IMR-90 (cell line): Measurements from ENCODE around the gene PRSS38. TPM values are rescaled to one million over a fixed set of nuclear protein-coding genes. Genes with fewer than 3 reads are reported as not detected.

Experiments used
- ATAC-seq: fragments of 200-7000 bp; cut with Tn5 transposase; 2 replicates; pipeline ENCODE4 v1.9.1; 2020; ENCODE audit warnings: low read depth, mild to moderate bottlenecking, moderate library complexity
- BruUV-seq: library from RNA; stranded (reverse); fragments of 400-500 nt; replicated peaks from 2 replicates; lab custom pipeline; 2021; lab: Mats Ljungman, UMichigan
- CTCF ChIA-PET: fragments of 300-600 bp; formaldehyde crosslinking; extraction: SDS; loops from one replicate; lab custom pipeline; 2021; ENCODE audit warnings: antibody characterized with exemption; lab: Yijun Ruan, JAX
- POLR2A ChIA-PET: fragments of 300-600 bp; sonication (Branson Sonifier 250); formaldehyde crosslinking; loops from one replicate; lab custom pipeline; 2022; ENCODE audit warnings: antibody characterized with exemption; ENCODE audit not compliant: unreplicated experiment; lab: Charles Lee
- DNase-seq: peaks from one replicate; pipeline ENCODE4 v3.0.0; 2013
- H2AFZ ChIP-seq: replicated peaks from 2 replicates; pipeline ENCODE3; 2013; ENCODE audit warnings: low read length, mild to moderate bottlenecking; ENCODE audit not compliant: poor library complexity
- H2AK5ac ChIP-seq: 2 replicates; pipeline ENCODE4 v1.6.1; 2013; ENCODE audit warnings: low read depth, low read length, inconsistent platforms
- H2AK9ac ChIP-seq: replicated peaks from 2 replicates; pipeline ENCODE3; 2013; ENCODE audit warnings: mild to moderate bottlenecking, low read depth, low read length, moderate library complexity; ENCODE audit not compliant: poor library complexity
- H2BK120ac ChIP-seq: 2 replicates; pipeline ENCODE4 v1.6.1; 2013; ENCODE audit warnings: low read depth, low read length, inconsistent platforms
- H2BK15ac ChIP-seq: 3 replicates; pipeline ENCODE4 v1.6.1; 2013; ENCODE audit warnings: low read depth, low read length, inconsistent platforms
- H2BK20ac ChIP-seq: 2 replicates; pipeline ENCODE4 v1.6.1; 2013; ENCODE audit warnings: low read depth, mild to moderate bottlenecking, inconsistent platforms, low read length, moderate library complexity
- H2BK5ac ChIP-seq: 2 replicates; pipeline ENCODE4 v1.6.1; 2013; ENCODE audit warnings: mild to moderate bottlenecking, low read depth, low read length, inconsistent platforms; ENCODE audit not compliant: poor library complexity, severe bottlenecking
- H3K14ac ChIP-seq: replicated peaks from 2 replicates; pipeline ENCODE4 v1.6.1; 2013; ENCODE audit warnings: low read depth, low read length, inconsistent platforms
- H3K18ac ChIP-seq: 2 replicates; pipeline ENCODE4 v1.6.1; 2013; ENCODE audit warnings: low read depth, low read length, control low read depth
- H3K23ac ChIP-seq: 2 replicates; pipeline ENCODE4 v1.6.1; 2013; ENCODE audit warnings: low read depth, low read length, inconsistent platforms
- H3K27ac ChIP-seq: 2 replicates; pipeline ENCODE4 v1.5.1; 2013; ENCODE audit warnings: mild to moderate bottlenecking, control low read depth, low read length; ENCODE audit not compliant: insufficient read depth
- H3K27me3 ChIP-seq: 2 replicates; pipeline ENCODE4 v1.6.1; 2013; ENCODE audit warnings: low read length; ENCODE audit not compliant: control insufficient read depth, insufficient read depth
- H3K36me3 ChIP-seq: 2 replicates; pipeline ENCODE4 v1.6.1; 2013; ENCODE audit warnings: low read length, mixed read lengths; ENCODE audit not compliant: control insufficient read depth, insufficient read depth
- H3K4ac ChIP-seq: 2 replicates; pipeline ENCODE4 v1.6.1; 2013; ENCODE audit warnings: low read depth, low read length, inconsistent platforms
- H3K4me1 ChIP-seq: 2 replicates; pipeline ENCODE4 v1.6.1; 2013; ENCODE audit warnings: low read length, mixed read lengths; ENCODE audit not compliant: control insufficient read depth, insufficient read depth
- H3K4me2 ChIP-seq: 2 replicates; pipeline ENCODE4 v1.6.1; 2013; ENCODE audit warnings: low read depth, mild to moderate bottlenecking, control low read depth, low read length, moderate library complexity
- H3K4me3 ChIP-seq: 2 replicates; pipeline ENCODE4 v1.5.1; 2013; ENCODE audit warnings: low read depth, mild to moderate bottlenecking, control low read depth, low read length, moderate library complexity; ENCODE audit not compliant: insufficient read depth
- H3K56ac ChIP-seq: 2 replicates; pipeline ENCODE4 v1.6.1; 2013; ENCODE audit warnings: low read length, inconsistent platforms; ENCODE audit not compliant: insufficient read depth; ENCODE audit errors: extremely low read depth
- H3K79me1 ChIP-seq, 2 experiments: 2 replicates each; pipeline ENCODE4 v1.6.1; 2013; ENCODE audit warnings: low read length in 2 of 2, inconsistent platforms in 1 of 2, low read depth in 1 of 2
- H3K9ac ChIP-seq: 2 replicates; pipeline ENCODE4 v1.6.1; 2013; ENCODE audit warnings: low read depth, low read length, control low read depth
- H3K9me1 ChIP-seq: 2 replicates; pipeline ENCODE4 v1.6.1; 2013; ENCODE audit warnings: low read length, inconsistent platforms; ENCODE audit not compliant: insufficient read depth
- H3K9me3 ChIP-seq: 2 replicates; pipeline ENCODE4 v1.6.1; 2013; ENCODE audit warnings: low read length; ENCODE audit not compliant: control insufficient read depth, insufficient read depth
- H4K20me1 ChIP-seq: 2 replicates; pipeline ENCODE4 v1.6.1; 2013; ENCODE audit warnings: low read length, inconsistent platforms; ENCODE audit not compliant: insufficient read depth
- H4K5ac ChIP-seq: 2 replicates; pipeline ENCODE4 v1.6.1; 2013; ENCODE audit warnings: mild to moderate bottlenecking, low read depth, low read length, control low read depth
- H4K8ac ChIP-seq, 2 experiments: 2 replicates each; pipeline ENCODE4 v1.6.1; 2013; ENCODE audit warnings: low read depth in 2 of 2, low read length in 2 of 2, control low read depth in 1 of 2, inconsistent platforms in 1 of 2
- H4K91ac ChIP-seq: 2 replicates; pipeline ENCODE4 v1.6.1; 2013; ENCODE audit warnings: low read depth, low read length, inconsistent platforms; ENCODE audit not compliant: insufficient read depth
- BHLHE40 ChIP-seq: fragments of 150-350 bp; IDR thresholded peaks from 2 replicates; pipeline ENCODE4 v1.6.1; 2016; ENCODE audit warnings: mild to moderate bottlenecking, low read depth, low read length
- CEBPB ChIP-seq: IDR thresholded peaks from 2 replicates; pipeline ENCODE4 v1.6.1; 2012; ENCODE audit warnings: low read depth, low read length, improper control_type of control experiment
- CHD1 ChIP-seq: IDR thresholded peaks from 2 replicates; pipeline ENCODE4 v1.6.1; 2012; ENCODE audit warnings: low read depth, low read length, improper control_type of control experiment
- CTCF ChIP-seq: conservative IDR thresholded peaks from 2 replicates; pipeline ENCODE4 v1.5.1; 2012; ENCODE audit warnings: mild to moderate bottlenecking, low read depth, low read length, improper control_type of control experiment
- FOS ChIP-seq: fragments of 150-350 bp; IDR thresholded peaks from 2 replicates; pipeline ENCODE4 v1.6.1; 2016; ENCODE audit warnings: low read depth, low read length
- MAFK ChIP-seq: IDR thresholded peaks from 2 replicates; pipeline ENCODE4 v1.6.1; 2012; ENCODE audit warnings: low read depth, low read length, improper control_type of control experiment
- MAZ ChIP-seq: IDR thresholded peaks from 2 replicates; pipeline ENCODE4 v1.6.1; 2012; ENCODE audit warnings: low read depth, mild to moderate bottlenecking, low read length, improper control_type of control experiment, moderate library complexity, borderline replicate concordance
- MXI1 ChIP-seq: IDR thresholded peaks from 2 replicates; pipeline ENCODE4 v1.6.1; 2012; ENCODE audit warnings: low read depth, mild to moderate bottlenecking, low read length, moderate library complexity, borderline replicate concordance
- NFE2L2 ChIP-seq: fragments of 150-350 bp; IDR thresholded peaks from 2 replicates; pipeline ENCODE4 v1.6.1; 2016; ENCODE audit warnings: low read depth, mild to moderate bottlenecking, low read length
- POLR2A ChIP-seq: IDR thresholded peaks from 2 replicates; pipeline ENCODE4 v1.6.1; 2012; ENCODE audit warnings: mild to moderate bottlenecking, low read depth, low read length
- RAD21 ChIP-seq: IDR thresholded peaks from 2 replicates; pipeline ENCODE4 v1.6.1; 2012; ENCODE audit warnings: low read length, improper control_type of control experiment
- RCOR1 ChIP-seq: IDR thresholded peaks from 2 replicates; pipeline ENCODE4 v1.6.1; 2012; ENCODE audit warnings: mild to moderate bottlenecking, low read length, improper control_type of control experiment; ENCODE audit not compliant: insufficient replicate concordance
- RFX5 ChIP-seq: IDR thresholded peaks from 2 replicates; pipeline ENCODE4 v1.8.0; 2012; ENCODE audit warnings: low read depth, mild to moderate bottlenecking, low read length, moderate library complexity
- SMC3 ChIP-seq: fragments of 150-350 bp; IDR thresholded peaks from 2 replicates; pipeline ENCODE4 v1.6.1; 2016; ENCODE audit warnings: low read depth, mild to moderate bottlenecking, antibody characterized with exemption, low read length, moderate library complexity
- USF2 ChIP-seq: fragments of 150-350 bp; IDR thresholded peaks from 2 replicates; pipeline ENCODE4 v1.6.1; 2017; ENCODE audit warnings: mild to moderate bottlenecking, antibody characterized with exemption, low read length, low read depth
- WGBS, 2 experiments: methylation state at CpG; one replicate each; pipeline versions ENCODE4 v1.1.5 to v1.1.7; 2013; ENCODE audit warnings: missing lambda C conversion rate in 2 of 2; ENCODE audit not compliant: insufficient read length in 1 of 2; ENCODE audit errors: extremely low coverage in 2 of 2; 5-methylcytosine and 5-hydroxymethylcytosine counted together
- dilution Hi-C: fragments of 300-500 bp; cut with HindIII; formaldehyde crosslinking; loops from one replicate; pipeline ENCODE4 v1.14.3; 2018; ENCODE audit warnings: low sequenced_read_pairs; ENCODE audit not compliant: unreplicated experiment
- in situ Hi-C: fragments of 300-500 bp; cut with MboI; formaldehyde crosslinking; loops from 3 replicates; pipeline ENCODE4 v1.14.3; 2019; ENCODE audit warnings: low sequenced_read_pairs, inconsistent platforms, mixed read lengths
- intact Hi-C: fragments of 100-400 bp; cut with micrococcal nuclease; formaldehyde crosslinking; loops from 2 replicates; pipeline ENCODE4 v1.10.0; 2022
- polyA plus RNA-seq, 3 experiments: library from polyadenylated mRNA; depleted of rRNA; stranded (reverse); fragments of >200 nt; gene quantifications; 2 replicates each; pipeline ENCODE4 v1.2.3, GENCODE V29; 2012; ENCODE audit warnings: low replicate concordance in 1 of 3
- total RNA-seq: library from RNA; depleted of rRNA; stranded (reverse); fragments of >200 nt; gene quantifications from 2 replicates; pipeline ENCODE4 v1.2.3, GENCODE V29; 2012
- TF ChIP-seq, protein P1 (sequence below): fragments of 150-350 bp; IDR thresholded peaks from 2 replicates; pipeline ENCODE4 v1.6.1; 2016; ENCODE audit warnings: low read depth, mild to moderate bottlenecking, low read length, moderate library complexity, borderline replicate concordance

PRSS38 gene
- total and polyA plus RNA-seq, 2 of the 4 experiments (the other 2 are of a cell fraction) = not detected

- H3K4ac ChIP-seq = no peak overlapping the region
- intact Hi-C loops (no loop called here), in situ Hi-C loops (no loop called here), dilution Hi-C loops (no loop called here)
- peaks cover 17% of the 10 kb centered on the region for H3K4me1 ChIP-seq
- no peak overlapping the region for H3K4me3 ChIP-seq
- H2AFZ ChIP-seq = no peak overlapping the region
- no peak overlapping the region for H4K8ac ChIP-seq
- no peak overlapping the region for H3K4me2 ChIP-seq
- H3K14ac ChIP-seq = no peak overlapping the region
- no peak overlapping the region for H2BK20ac ChIP-seq
- no peak overlapping the region for H3K23ac ChIP-seq
- no peak overlapping the region for H2AK5ac ChIP-seq
- H2BK5ac ChIP-seq = no peak overlapping the region
- TF ChIP-seq MXI1 (no peak), MAZ (no peak), MAFK (no peak), RAD21 (no peak), BHLHE40 (no peak), FOS (no peak), RFX5 (no peak), NFE2L2 (no peak), SMC3 (no peak), CTCF (no peak), RCOR1 (no peak), USF2 (no peak), POLR2A (no peak), CEBPB (no peak), CHD1 (no peak)
- TF ChIP-seq, protein P1, sequence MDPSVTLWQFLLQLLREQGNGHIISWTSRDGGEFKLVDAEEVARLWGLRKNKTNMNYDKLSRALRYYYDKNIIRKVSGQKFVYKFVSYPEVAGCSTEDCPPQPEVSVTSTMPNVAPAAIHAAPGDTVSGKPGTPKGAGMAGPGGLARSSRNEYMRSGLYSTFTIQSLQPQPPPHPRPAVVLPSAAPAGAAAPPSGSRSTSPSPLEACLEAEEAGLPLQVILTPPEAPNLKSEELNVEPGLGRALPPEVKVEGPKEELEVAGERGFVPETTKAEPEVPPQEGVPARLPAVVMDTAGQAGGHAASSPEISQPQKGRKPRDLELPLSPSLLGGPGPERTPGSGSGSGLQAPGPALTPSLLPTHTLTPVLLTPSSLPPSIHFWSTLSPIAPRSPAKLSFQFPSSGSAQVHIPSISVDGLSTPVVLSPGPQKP = no peak
- H4K5ac ChIP-seq = no peak overlapping the region
- no peak overlapping the region for H3K27ac ChIP-seq
- no peak overlapping the region for H4K91ac ChIP-seq
- H4K20me1 ChIP-seq = no peaks in the 10 kb centered on the region
- POLR2A ChIA-PET = no interaction called here
- no peaks in the 10 kb centered on the region for H3K79me1 ChIP-seq
- ATAC-seq = no peak
- no peak overlapping the region for H2BK120ac ChIP-seq
- H3K18ac ChIP-seq = no peak overlapping the region
- no TSS peak for BruUV-seq
- no CpG with 5 or more reads among the region's 3 CpGs for WGBS, 2 experiments
- no peaks in the 10 kb centered on the region for H3K36me3 ChIP-seq
- DNase-seq = no peak
- H3K56ac ChIP-seq = no peak overlapping the region
- H3K9ac ChIP-seq = no peak overlapping the region
- no peaks in the 10 kb centered on the region for H3K9me3 ChIP-seq
- H2AK9ac ChIP-seq = no peak overlapping the region
- no peak overlapping the region for H2BK15ac ChIP-seq
- H3K27me3 ChIP-seq = peaks cover 13% of the 10 kb centered on the region
- CTCF ChIA-PET = no interaction called here
- peaks cover 8% of the 10 kb centered on the region; the same call in 1 of the 2 replicates for H3K9me1 ChIP-seq
These were observed 18.3 kb upstream of the PRSS38 start for GRCh38 chr1:227797144-227797543.
